HCT116 (cell line): ENCODE measurements around the gene KIAA1671. TPM values are rescaled to one million over a fixed set of nuclear protein-coding genes. Genes with fewer than 3 reads are reported as not detected.

ENCODE experiments used
- ATAC-seq: fragments of 200-7000 bp; cut with Tn5 transposase; 2 replicates; pipeline ENCODE4 v1.9.1; 2020; ENCODE audit warnings: mild to moderate bottlenecking, moderate library complexity
- BruUV-seq: library from RNA; stranded (reverse); fragments of 400-500 nt; replicated peaks from 2 replicates; lab custom pipeline; 2021; lab: Mats Ljungman, UMichigan
- CTCF ChIA-PET: fragments of 300-600 bp; sonication (Branson Sonifier 250); formaldehyde crosslinking; loops from one replicate; lab custom pipeline; 2021; ENCODE audit warnings: antibody characterized with exemption; lab: Charles Lee
- POLR2A ChIA-PET: fragments of 300-600, 350-600 bp; sonication (Branson Sonifier 250); formaldehyde crosslinking; loops from one replicate; lab custom pipeline; 2021; ENCODE audit warnings: antibody characterized with exemption; lab: Charles Lee
- RAD21 ChIA-PET, 2 experiments: fragments of 300-600 bp; sonication (Branson Sonifier 250); formaldehyde crosslinking; loops; one replicate each; lab custom pipeline; 2023; ENCODE audit warnings: low total read pairs in 2 of 2; ENCODE audit not compliant: uncharacterized antibody in 2 of 2, unreplicated experiment in 2 of 2, low non-redundant PET in 1 of 2; lab: Charles Lee
- DNase-seq: peaks from one replicate; pipeline ENCODE4 v3.0.0-alpha.2; 2010; ENCODE audit warnings: low read depth, low spot score
- H2AFZ ChIP-seq: fragments of 200-600 bp; shearing (Covaris generic), sonication (generic); 2 replicates; pipeline ENCODE4 v1.6.1; 2017; ENCODE audit warnings: low read depth, mixed run types, mixed read lengths, antibody characterized with exemption, low read length; ENCODE audit not compliant: poor library complexity, severe bottlenecking
- H3K27ac ChIP-seq: 2 replicates; pipeline ENCODE4 v1.5.1; 2012; ENCODE audit warnings: low read depth, low read length
- H3K27me3 ChIP-seq: fragments of 200-600 bp; sonication (generic); 2 replicates; pipeline ENCODE4 v1.6.1; 2016; ENCODE audit warnings: mixed run types, low read length, mixed read lengths; ENCODE audit not compliant: insufficient read depth
- H3K36me3 ChIP-seq, 2 experiments: fragments of 200-500 bp in 1 of 2; fragments of 200-600 bp in 1 of 2; sonication (Bioruptor generic) in 1 of 2; sonication (generic) in 1 of 2; 2 replicates each; pipeline versions ENCODE4 v1.5.1 to v1.6.1; 2014 to 2016; ENCODE audit warnings: low read length in 2 of 2, inconsistent platforms in 1 of 2, mixed read lengths in 1 of 2, mixed run types in 1 of 2; ENCODE audit not compliant: insufficient read depth in 2 of 2, control insufficient read depth in 1 of 2
- H3K4me1 ChIP-seq, 2 experiments: fragments of 200-600 bp in 1 of 2; sonication (generic) in 1 of 2; 2 replicates each; pipeline versions ENCODE4 v1.5.1 to v1.6.1; 2012 to 2017; ENCODE audit warnings: low read length in 2 of 2, inconsistent platforms in 1 of 2, mild to moderate bottlenecking in 1 of 2, mixed read lengths in 1 of 2, mixed run types in 1 of 2, moderate library complexity in 1 of 2; ENCODE audit not compliant: insufficient read depth in 2 of 2, control insufficient read depth in 1 of 2
- H3K4me2 ChIP-seq: fragments of 200-600 bp; sonication (generic); 2 replicates; pipeline ENCODE4 v1.6.1; 2017; ENCODE audit warnings: mixed run types, low read length, mixed read lengths
- H3K4me3 ChIP-seq, 2 experiments: fragments of 200-600 bp in 1 of 2; sonication (generic) in 1 of 2; replicated peaks in 1 of 2; 2 replicates each; pipeline ENCODE4 v1.5.1; 2011 to 2016; ENCODE audit warnings: low read length in 2 of 2, control low read depth in 1 of 2, low read depth in 1 of 2, mild to moderate bottlenecking in 1 of 2, mixed read lengths in 1 of 2, mixed run types in 1 of 2
- H3K79me2 ChIP-seq: fragments of 200-600 bp; sonication (generic); 2 replicates; pipeline ENCODE4 v1.6.1; 2017; ENCODE audit warnings: mild to moderate bottlenecking, mixed run types, low read length, moderate library complexity, mixed read lengths; ENCODE audit not compliant: insufficient read depth
- H3K9ac ChIP-seq: fragments of 200-600 bp; sonication (generic); 2 replicates; pipeline ENCODE4 v1.6.1; 2016; ENCODE audit warnings: low read length, mixed read lengths
- H3K9me2 ChIP-seq: fragments of 200-600 bp; sonication (generic), shearing (Covaris generic); 2 replicates; pipeline ENCODE4 v1.6.1; 2017; ENCODE audit warnings: mixed run types, mild to moderate bottlenecking, moderate library complexity; ENCODE audit not compliant: insufficient read depth
- H3K9me3 ChIP-seq, 2 experiments: fragments of 200-500 bp in 1 of 2; fragments of 200-600 bp in 1 of 2; sonication (Bioruptor generic) in 1 of 2; sonication (generic) in 1 of 2; 2 replicates each; pipeline ENCODE4 v1.6.1; 2014 to 2017; ENCODE audit warnings: low read length in 2 of 2, mixed read lengths in 2 of 2, inconsistent platforms in 1 of 2, low read depth in 1 of 2, mild to moderate bottlenecking in 1 of 2, mixed run types in 1 of 2, moderate library complexity in 1 of 2; ENCODE audit not compliant: control insufficient read depth in 1 of 2, insufficient read depth in 1 of 2
- H4K20me1 ChIP-seq: fragments of 200-600 bp; sonication (generic), shearing (Covaris generic); 2 replicates; pipeline ENCODE4 v1.6.1; 2017; ENCODE audit warnings: mixed run types, mild to moderate bottlenecking, moderate library complexity; ENCODE audit not compliant: insufficient read depth
- CEBPB ChIP-seq: IDR thresholded peaks from 2 replicates; pipeline ENCODE4 v1.6.1; 2012; ENCODE audit warnings: low read depth
- CTCF ChIP-seq, 3 experiments: fragments of 200-600 bp in 1 of 3; sonication (generic) in 1 of 3; IDR thresholded peaks in 2 of 3; conservative IDR thresholded peaks in 1 of 3; 2 replicates each; pipeline ENCODE4 v1.5.1; 2012 to 2017; ENCODE audit warnings: low read depth in 2 of 3, low read length in 2 of 3, antibody characterized with exemption in 1 of 3, borderline replicate concordance in 1 of 3, control low read depth in 1 of 3, mild to moderate bottlenecking in 1 of 3, mixed read lengths in 1 of 3, mixed run types in 1 of 3, moderate library complexity in 1 of 3; ENCODE audit not compliant: insufficient read depth in 1 of 3
- ELF1 ChIP-seq: IDR thresholded peaks from 2 replicates; pipeline ENCODE4 v1.6.1; 2012; ENCODE audit warnings: low read depth, borderline replicate concordance
- EZH2 ChIP-seq: fragments of 200-600 bp; sonication (generic); IDR thresholded peaks from 2 replicates; pipeline ENCODE4 v1.6.1; 2017; ENCODE audit warnings: antibody characterized with exemption, mixed run types
- EZH2phosphoT487 ChIP-seq: fragments of 200-600 bp; IDR thresholded peaks from 2 replicates; pipeline ENCODE4 v1.6.1; 2018; ENCODE audit warnings: antibody characterized with exemption, borderline replicate concordance
- POLR2A ChIP-seq: IDR thresholded peaks from 2 replicates; pipeline ENCODE4 v1.7.0; 2011; ENCODE audit warnings: borderline replicate concordance; ENCODE audit not compliant: insufficient read depth, insufficient read length; ENCODE audit errors: extremely low read depth
- POLR2AphosphoS5 ChIP-seq: IDR thresholded peaks from 2 replicates; pipeline ENCODE4 v1.6.1; 2011; ENCODE audit warnings: mild to moderate bottlenecking, low read depth, low read length, moderate library complexity
- SRF ChIP-seq: IDR thresholded peaks from 2 replicates; pipeline ENCODE4 v1.6.1; 2012; ENCODE audit warnings: low read depth
- ZBTB33 ChIP-seq: IDR thresholded peaks from 2 replicates; pipeline ENCODE4 v1.6.1; 2011; ENCODE audit warnings: mild to moderate bottlenecking, low read length, moderate library complexity; ENCODE audit not compliant: insufficient replicate concordance; ENCODE audit errors: extremely low read depth
- intact Hi-C: fragments of 100-400 bp; cut with micrococcal nuclease; formaldehyde crosslinking; loops from 2 replicates; pipeline ENCODE4 v1.10.0; 2022
- total RNA-seq: library from RNA; stranded (reverse); gene quantifications from one replicate; pipeline ENCODE4 v1.2.1, GENCODE V29; 2021; ENCODE audit not compliant: unreplicated experiment
- TF ChIP-seq, protein P1 (sequence below): IDR thresholded peaks from 2 replicates; pipeline ENCODE4 v1.6.1; 2012
- TF ChIP-seq, protein P2 (sequence below): IDR thresholded peaks from 2 replicates; pipeline ENCODE4 v1.6.1; 2012; ENCODE audit warnings: low read depth

KIAA1671 gene
- total RNA-seq, 1 experiment from 2014 or later = 36.8 TPM

GRCh38 chr22:25114369-25115362 is 162.2 kb downstream of the KIAA1671 start:
- Histone ChIP-seq H3K4me1 (peaks cover 21 to 53% of the 10 kb centered on the region in 2 experiments), H2AFZ (no peak overlapping the region), H3K4me3 (no peak overlapping the region), H3K9me3 (no peaks in the 10 kb centered on the region), H3K79me2 (no peaks in the 10 kb centered on the region; the same call in 1 of the 2 replicates), H3K36me3 (no peaks in the 10 kb centered on the region; a peak in 1 of 4 replicates), H3K9ac (no peak overlapping the region), H4K20me1 (no peaks in the 10 kb centered on the region), H3K4me2 (no peak overlapping the region), H3K27ac (no peak overlapping the region), H3K27me3 (no peaks in the 10 kb centered on the region), H3K9me2 (no peaks in the 10 kb centered on the region)
- ATAC-seq = no peak
- DNase-seq = no peak
- TF ChIP-seq CEBPB (no peak), POLR2A (no peak), CTCF (IDR thresholded peaks at IDR 0.05 in 2 of 3, conservative IDR thresholded peaks at IDR 0.05 in 1 of 3; ENCODE audit: borderline replicate concordance in 1 of 3, insufficient read depth in 1 of 3, low read depth in 2 of 3, low read length in 2 of 3) (no peak), SRF (no peak), POLR2AphosphoS5 (no peak), ZBTB33 (no peak), EZH2 (no peak), EZH2phosphoT487 (no peak), ELF1 (no peak)
- TF ChIP-seq, protein P1, sequence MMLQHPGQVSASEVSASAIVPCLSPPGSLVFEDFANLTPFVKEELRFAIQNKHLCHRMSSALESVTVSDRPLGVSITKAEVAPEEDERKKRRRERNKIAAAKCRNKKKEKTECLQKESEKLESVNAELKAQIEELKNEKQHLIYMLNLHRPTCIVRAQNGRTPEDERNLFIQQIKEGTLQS = no peak
- TF ChIP-seq, protein P2, sequence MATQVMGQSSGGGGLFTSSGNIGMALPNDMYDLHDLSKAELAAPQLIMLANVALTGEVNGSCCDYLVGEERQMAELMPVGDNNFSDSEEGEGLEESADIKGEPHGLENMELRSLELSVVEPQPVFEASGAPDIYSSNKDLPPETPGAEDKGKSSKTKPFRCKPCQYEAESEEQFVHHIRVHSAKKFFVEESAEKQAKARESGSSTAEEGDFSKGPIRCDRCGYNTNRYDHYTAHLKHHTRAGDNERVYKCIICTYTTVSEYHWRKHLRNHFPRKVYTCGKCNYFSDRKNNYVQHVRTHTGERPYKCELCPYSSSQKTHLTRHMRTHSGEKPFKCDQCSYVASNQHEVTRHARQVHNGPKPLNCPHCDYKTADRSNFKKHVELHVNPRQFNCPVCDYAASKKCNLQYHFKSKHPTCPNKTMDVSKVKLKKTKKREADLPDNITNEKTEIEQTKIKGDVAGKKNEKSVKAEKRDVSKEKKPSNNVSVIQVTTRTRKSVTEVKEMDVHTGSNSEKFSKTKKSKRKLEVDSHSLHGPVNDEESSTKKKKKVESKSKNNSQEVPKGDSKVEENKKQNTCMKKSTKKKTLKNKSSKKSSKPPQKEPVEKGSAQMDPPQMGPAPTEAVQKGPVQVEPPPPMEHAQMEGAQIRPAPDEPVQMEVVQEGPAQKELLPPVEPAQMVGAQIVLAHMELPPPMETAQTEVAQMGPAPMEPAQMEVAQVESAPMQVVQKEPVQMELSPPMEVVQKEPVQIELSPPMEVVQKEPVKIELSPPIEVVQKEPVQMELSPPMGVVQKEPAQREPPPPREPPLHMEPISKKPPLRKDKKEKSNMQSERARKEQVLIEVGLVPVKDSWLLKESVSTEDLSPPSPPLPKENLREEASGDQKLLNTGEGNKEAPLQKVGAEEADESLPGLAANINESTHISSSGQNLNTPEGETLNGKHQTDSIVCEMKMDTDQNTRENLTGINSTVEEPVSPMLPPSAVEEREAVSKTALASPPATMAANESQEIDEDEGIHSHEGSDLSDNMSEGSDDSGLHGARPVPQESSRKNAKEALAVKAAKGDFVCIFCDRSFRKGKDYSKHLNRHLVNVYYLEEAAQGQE = no peak
- RAD21 ChIA-PET = no interaction called here
- CTCF ChIA-PET = no interaction called here
- intact Hi-C loops = no loop called here
- POLR2A ChIA-PET = no interaction called here
- no TSS peak for BruUV-seq
